Activated CD4-positive, alpha-beta T cell treated with anti-CD3 and anti-CD28 coated beads for 24 hours (primary cell): ENCODE measurements around the gene ZNF736.
"Not testable (repeated sequence)": the region's sequence is repeated elsewhere in the genome, so short reads cannot be mapped to it uniquely, and the experiment has no call there.

Experiments
- DNase-seq, 2 donors: peaks; one replicate each; pipeline ENCODE4 v3.0.0-alpha.2; 2020; ENCODE audit warnings: low read depth in 2 of 2

The ZNF736 gene

DNA sequence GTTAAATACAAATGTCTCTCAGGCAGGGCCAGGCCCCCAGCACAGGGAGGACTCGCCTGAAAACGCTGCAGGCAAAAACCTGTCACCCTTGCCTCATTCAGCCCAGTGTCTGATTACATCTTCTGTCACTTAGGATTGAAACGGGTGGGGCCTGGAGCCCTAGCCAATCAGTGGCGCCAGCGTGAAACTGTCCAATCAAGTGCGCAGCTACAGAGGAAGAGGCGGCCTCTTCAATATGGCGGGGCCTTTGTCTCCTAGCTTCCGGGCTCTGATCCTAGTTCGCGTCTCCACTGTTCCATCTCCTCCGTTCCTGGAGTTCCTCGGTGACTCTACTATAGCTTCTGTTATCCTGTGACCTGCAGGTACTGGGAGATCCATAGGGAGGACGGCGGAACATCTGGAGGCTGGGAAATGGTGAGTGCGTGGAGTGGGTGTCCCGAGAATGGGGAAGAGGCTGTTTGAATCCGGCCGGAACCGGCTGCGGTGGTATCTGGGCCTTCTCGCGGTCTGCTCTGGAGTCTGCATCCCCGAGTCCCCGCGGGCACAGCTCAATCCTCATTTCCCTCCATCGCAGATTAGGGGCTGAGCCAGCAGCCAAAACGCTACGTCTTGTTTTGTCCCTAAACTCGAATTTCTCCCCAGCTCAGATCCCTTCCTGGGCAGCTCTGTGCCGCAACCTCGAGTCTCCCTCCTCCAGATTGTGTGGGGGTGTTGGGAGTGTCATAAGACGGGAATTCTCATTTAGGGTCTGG lies at the start of gene ZNF736:
Gene ZNF736, plus strand, starts transcription at position 222 of the 752 bp plus-strand sequence. Its CDS starts 190 bp downstream, at position 412.
- peak; percentile 65 to 77 for DNase-seq

- DNase-seq: no peak
Observed at GRCh38 chr7:64266341-64266919, 47.3 kb upstream of the ZNF736 start.

DNA sequence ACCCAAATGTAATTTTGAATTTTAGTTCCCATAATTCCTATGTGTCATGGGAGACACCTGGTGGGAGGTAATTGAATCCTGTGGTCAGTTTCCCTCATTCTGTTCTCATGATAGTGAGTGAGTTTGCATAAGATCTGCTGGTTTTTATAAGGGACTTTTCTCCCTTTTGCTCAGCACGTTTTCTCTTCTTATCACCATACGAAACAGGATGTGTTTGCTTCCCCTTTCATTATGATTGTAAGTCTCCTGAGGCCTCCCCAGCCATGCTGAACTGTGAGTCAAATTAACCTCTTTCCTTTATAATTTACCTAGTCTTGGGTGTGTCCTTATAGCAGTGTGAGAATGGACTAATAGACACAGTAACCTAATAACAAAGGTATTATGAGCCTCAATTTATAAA lies 36.1 kb upstream of the ZNF736 start:
- no peak for DNase-seq

- no peak for DNase-seq
Observed at GRCh38 chr7:64294701-64295420, 18.9 kb upstream of the ZNF736 start.

GRCh38 chr7:64297418-64297817 lies 16.3 kb upstream of the ZNF736 start:
- DNase-seq: not testable (repeated sequence)

DNA sequence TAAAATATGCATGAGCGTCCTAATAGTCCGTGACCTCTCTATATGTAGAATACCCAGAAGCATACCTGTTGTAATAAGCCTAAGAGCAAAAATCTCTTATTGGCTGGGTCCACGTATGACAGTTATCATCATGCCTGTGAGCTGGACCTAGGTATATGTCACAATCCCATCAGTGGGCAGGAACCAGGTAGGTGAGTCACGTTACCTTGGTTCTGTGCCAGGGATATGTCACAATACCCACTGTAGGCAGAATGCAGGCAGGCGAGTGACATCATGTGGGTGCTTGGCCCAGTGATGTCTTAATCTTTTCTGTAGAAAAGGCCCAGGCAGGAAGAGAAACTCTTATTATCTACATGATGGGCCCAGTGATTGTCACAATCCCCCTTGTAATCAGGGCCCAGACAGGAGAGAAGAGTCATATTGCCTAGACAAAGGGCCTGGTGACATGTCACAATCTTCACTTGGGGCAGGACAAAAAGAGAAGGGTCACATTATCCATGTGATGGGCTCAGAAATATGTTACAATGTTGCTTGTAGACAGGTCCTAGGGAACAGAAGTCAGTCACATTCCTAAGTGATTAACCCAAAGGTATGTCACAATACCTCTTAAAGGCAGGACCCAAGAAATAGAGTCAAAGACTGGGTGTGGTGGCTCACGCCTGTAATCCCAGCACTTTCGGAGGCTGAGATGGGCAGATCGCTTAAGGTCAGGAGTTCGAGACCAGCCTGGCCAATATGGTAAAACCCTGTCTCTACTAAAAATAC lies 12.9 kb upstream of the ZNF736 start:
- no peak for DNase-seq

- DNase-seq: peak; percentile 79 to 84
Observed at GRCh38 chr7:64307254-64308015, 6.3 kb upstream of the ZNF736 start.

DNA sequence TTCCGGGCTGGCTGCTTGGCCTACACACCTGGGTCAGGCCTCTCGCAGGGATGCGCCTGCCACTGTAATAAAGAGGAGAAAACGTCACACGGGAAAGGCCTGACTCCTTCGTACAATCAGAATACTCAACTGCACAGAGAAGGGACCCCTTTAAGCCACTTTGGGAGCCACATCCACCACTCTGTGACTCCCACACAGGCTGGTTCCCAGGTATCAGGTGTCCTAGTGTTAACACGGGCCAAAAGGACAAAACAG lies 5.8 kb upstream of the ZNF736 start:
- DNase-seq: no peak

DNA sequence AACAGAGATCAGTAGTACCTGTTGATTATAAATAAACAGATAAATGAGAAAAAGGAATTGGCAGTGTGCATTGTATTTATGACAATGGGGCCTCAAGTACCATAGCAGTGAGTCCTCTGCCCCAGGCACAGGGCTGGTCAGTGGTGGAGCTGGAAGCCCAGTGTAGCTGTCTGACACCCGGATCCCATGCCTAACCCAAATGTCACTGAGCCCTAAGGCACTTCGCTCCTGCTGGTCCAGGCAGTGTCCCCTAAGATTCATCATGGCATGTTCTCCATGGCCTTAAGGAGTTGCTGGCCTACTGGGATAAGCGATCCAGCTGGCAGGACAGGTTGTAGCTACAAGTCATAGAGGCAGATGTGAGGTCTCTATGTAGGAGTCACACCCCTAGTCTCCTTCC lies 3.3 kb upstream of the ZNF736 start:
- DNase-seq: no peak

DNA sequence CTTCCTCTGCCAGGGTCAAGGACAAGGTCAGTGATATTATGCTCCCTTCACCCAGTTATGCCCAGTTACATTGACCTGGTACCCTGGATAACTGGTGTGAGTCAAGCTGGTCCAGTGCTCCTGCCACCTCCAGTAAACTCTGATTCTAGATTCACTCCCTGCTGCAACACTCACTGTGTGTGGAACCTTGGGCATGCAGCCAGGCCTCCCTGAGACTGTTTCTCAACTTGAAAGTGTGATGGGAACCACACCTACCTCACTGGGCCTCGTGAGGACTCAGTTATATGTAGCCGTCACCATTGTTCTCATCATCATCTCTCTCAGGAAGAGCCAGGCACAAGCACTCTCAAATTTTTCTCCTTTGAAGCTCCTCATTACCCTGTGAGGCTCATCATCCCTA lies 935 bp upstream of the ZNF736 start:
- DNase-seq: no peak

DNA sequence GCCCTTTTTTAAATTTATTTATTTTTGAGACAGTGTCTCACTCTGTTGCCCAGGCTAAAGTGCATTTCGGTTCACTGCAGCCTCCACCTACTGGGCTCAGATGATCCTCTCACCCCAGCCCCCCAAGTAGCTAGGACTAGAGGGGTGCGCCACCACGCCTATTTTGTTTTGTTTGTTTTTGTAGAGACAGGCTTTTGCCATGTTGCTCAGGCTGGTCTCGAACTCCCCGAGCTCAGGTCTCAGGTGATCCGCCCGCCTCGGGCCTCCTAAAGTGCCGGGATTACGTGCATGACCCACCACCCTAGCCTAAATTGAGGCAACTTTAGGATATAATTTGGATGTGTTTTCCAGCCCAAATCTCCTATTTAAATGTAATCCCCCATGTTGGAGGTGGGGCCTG lies 805 bp downstream of the ZNF736 start:
- no peak for DNase-seq

DNA sequence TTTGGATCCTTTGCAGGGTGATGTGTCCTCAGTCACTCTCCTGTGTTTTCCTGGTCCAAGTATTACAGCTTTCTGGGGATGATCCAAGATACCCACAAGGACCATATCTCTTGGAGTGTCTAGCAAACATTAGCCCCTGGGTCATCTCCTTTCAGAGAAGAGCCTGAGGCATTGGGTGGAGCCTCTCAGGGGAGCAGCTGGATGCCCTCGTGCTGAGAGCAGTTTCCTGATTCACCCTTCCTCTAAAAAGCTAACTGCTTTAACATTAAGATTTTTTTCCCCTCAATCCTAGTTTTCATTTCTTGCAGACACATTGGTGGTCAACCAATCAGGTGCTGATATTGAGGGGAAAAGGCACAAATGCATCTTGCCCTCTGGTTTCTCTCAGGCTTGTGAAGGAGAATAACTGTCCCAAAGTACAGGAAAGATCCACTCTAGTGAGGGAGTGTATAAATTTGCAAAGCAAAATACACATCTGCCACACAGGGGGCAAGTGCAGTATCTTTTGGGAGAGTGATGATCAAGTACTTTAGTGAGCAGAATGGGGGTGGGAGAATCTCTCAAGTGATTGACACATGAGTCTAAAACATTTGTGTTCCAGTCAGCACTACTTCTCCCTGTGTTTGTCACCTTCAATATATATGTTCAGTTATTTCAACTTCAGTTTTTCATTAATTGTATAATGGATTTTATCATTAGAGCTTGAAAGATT lies 2.4 kb downstream of the ZNF736 start:
- DNase-seq: not testable (repeated sequence)

DNA sequence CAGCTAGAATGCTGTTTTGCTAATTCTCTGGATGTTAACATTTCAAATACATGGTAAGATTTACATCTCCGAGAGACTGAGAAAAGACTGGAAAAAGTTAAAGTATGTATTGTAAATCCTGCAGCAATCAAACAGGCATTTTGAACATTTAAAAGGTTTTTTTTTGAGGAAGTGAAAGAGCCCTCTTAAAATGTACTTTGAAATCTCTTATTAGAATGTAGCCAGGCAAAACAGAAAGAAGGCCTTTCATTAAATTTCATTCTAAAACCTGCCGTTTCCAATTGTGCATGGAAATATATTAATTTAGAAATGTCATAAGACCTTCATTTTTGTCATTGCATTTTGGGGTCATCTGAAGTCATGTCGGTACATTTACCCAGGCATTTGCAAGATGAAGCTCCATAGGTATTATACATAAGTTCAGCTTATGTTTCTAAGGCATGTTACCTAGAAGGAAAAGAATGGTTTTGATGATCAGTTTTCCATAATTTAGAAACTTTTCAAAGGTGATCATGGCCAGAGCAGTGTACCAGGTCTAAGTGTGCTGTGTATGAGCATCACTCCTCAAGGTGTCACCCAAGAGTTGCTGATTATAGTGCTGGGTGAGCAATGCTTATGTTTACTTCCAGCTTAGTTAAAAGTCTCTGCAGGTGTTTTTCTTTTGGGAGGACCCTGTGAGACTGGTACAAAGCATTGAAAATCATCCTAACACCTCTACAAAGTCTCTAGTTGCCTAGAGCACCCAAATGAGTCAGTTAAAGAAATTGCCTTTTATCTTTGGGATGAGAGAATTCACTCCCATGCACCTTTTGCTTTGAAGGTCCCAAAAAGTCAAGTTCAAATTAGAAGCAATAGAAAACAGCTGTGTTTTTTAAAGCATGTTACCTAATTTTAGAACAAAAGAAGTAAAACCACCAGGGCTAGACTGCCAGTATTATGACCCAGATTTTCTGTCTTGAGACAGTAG lies 7.1 kb downstream of the ZNF736 start:
- DNase-seq: no peak

GRCh38 chr7:64324166-64324565 lies 10.4 kb downstream of the ZNF736 start:
- DNase-seq: not testable (repeated sequence)

DNA sequence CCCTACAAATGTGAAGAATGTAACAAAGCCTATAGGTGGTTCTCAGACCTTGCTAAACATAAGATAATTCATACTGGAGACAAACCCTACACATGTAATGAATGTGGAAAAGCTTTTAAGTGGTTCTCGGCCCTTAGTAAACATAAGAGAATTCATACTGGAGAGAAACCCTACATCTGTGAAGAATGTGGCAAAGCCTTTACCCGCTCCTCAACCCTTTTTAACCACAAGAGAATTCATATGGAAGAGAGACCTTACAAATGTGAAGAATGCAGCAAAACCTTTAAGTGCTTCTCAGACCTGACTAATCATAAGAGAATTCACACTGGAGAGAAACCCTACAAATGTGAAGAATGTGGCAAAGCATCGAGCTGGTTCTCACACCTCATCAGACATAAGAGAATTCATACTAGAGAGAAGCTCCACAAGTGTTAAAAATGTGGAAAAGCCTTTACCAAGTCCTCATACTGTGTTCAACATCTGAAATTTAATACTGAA lies 35.0 kb downstream of the ZNF736 start:
- DNase-seq: not testable (repeated sequence)

DNA sequence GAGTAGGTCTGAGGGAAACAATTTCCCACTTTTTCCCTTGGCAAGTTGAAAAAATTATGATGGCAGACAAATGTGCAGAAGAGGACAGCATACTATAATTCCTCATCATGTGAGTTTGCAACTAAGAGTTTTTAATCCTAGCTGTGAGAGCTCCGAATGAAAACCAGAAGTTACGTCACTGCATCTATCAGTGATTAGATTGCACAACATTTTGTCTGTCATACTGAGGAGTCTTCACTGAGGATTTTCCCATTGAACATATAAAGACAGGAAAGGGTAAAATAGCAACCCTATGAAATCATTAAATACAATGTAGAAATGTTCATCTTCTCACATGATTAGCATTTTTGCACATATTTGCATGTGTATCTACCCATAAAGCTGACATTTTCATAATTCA lies 45.8 kb downstream of the ZNF736 start:
- no peak for DNase-seq

DNA sequence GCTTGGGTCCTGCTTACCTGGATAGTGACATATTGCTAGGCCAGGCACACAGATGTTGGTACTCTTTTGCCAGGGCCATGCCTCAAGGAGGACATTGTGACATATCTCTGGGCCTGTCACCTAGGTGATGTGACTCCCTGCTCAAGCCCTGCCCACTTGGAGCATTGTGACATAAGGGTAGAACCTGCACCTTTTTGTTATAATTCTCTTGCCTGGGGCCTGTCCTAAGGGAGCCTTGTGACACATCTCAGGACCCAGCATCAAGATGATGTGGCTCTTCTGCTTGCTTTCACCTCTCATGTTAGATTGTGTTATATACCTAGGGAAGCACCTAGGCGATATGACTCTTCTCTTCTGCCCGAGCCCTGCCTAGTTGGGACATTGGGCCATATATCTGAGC lies 57.4 kb downstream of the ZNF736 start:
- no peak for DNase-seq

- no peak for DNase-seq
Observed at GRCh38 chr7:64373017-64373416, 59.3 kb downstream of the ZNF736 start.

- DNase-seq: no peak
Observed at GRCh38 chr7:64400401-64400800, 86.6 kb downstream of the ZNF736 start.
